CD14-positive monocyte (primary cell): ENCODE data around the gene SLC4A5. TPM values are rescaled to one million over a fixed set of nuclear protein-coding genes. Genes with fewer than 3 reads are reported as not detected.

Experiments used
- DNase-seq, 3 donors: peaks; one replicate each; pipeline ENCODE4 v3.0.0-alpha.2; 2011 to 2022
- H2AFZ ChIP-seq: 2 replicates; pipeline ENCODE4 v1.6.0; 2012; ENCODE audit warnings: mild to moderate bottlenecking, low read depth, low read length, inconsistent platforms; ENCODE audit not compliant: insufficient read depth, poor library complexity, severe bottlenecking
- H3K27ac ChIP-seq, 2 donors: 1 replicate in 1 of 2; 2 replicates in 1 of 2; pipeline ENCODE4 v1.5.1; 2012 to 2013; ENCODE audit warnings: low read length in 2 of 2, control low read depth in 1 of 2, inconsistent platforms in 1 of 2, low read depth in 1 of 2, mild to moderate bottlenecking in 1 of 2
- H3K27me3 ChIP-seq, 2 donors: one replicate each; pipeline versions ENCODE4 v1.6.0 to v1.6.1; 2011 to 2013; ENCODE audit warnings: low read length in 2 of 2; ENCODE audit not compliant: control insufficient read depth in 2 of 2, insufficient read depth in 2 of 2
- H3K36me3 ChIP-seq, 2 donors: replicated peaks in 1 of 2; 1 replicate in 1 of 2; 2 replicates in 1 of 2; pipeline versions ENCODE4 v1.5.1 to v1.6.1; 2012 to 2013; ENCODE audit warnings: low read length in 2 of 2, control low read depth in 1 of 2, inconsistent platforms in 1 of 2, mild to moderate bottlenecking in 1 of 2; ENCODE audit not compliant: insufficient read depth in 2 of 2, control insufficient read depth in 1 of 2
- H3K4me1 ChIP-seq, 2 donors: 1 replicate in 1 of 2; 2 replicates in 1 of 2; pipeline versions ENCODE4 v1.5.1 to v1.6.1; 2012 to 2013; ENCODE audit warnings: low read length in 2 of 2, control low read depth in 1 of 2, inconsistent platforms in 1 of 2, mild to moderate bottlenecking in 1 of 2, moderate library complexity in 1 of 2; ENCODE audit not compliant: insufficient read depth in 2 of 2, control insufficient read depth in 1 of 2
- H3K4me2 ChIP-seq: replicated peaks from 2 replicates; pipeline ENCODE3; 2012; ENCODE audit warnings: low read length, moderate library complexity, mild to moderate bottlenecking; ENCODE audit not compliant: poor library complexity, severe bottlenecking; ENCODE audit errors: extremely low read depth
- H3K4me3 ChIP-seq, 3 experiments: fragments of 200-600 bp in 1 of 3; sonication (generic) in 1 of 3; replicated peaks in 1 of 3; 1 replicate in 2 of 3; 2 replicates in 1 of 3; pipeline ENCODE4 v1.5.1; 2011 to 2013; ENCODE audit warnings: low read length in 3 of 3, mild to moderate bottlenecking in 3 of 3, control low read depth in 2 of 3, low read depth in 2 of 3, inconsistent platforms in 1 of 3, moderate library complexity in 1 of 3
- H3K79me2 ChIP-seq: 2 replicates; pipeline ENCODE4 v1.6.0; 2012; ENCODE audit warnings: mild to moderate bottlenecking, control low read depth, inconsistent platforms, low read length, moderate library complexity; ENCODE audit not compliant: insufficient read depth
- H3K9ac ChIP-seq: 2 replicates; pipeline ENCODE4 v1.6.0; 2017; ENCODE audit warnings: low read length, mild to moderate bottlenecking; ENCODE audit not compliant: insufficient read depth, poor library complexity, severe bottlenecking
- H3K9me3 ChIP-seq, 2 donors: replicated peaks in 1 of 2; 1 replicate in 1 of 2; 2 replicates in 1 of 2; pipeline versions ENCODE4 v1.5.1 to v1.6.1; 2012 to 2013; ENCODE audit warnings: low read length in 2 of 2, control low read depth in 1 of 2; ENCODE audit not compliant: control insufficient read depth in 1 of 2, insufficient read depth in 1 of 2
- H4K20me1 ChIP-seq: 2 replicates; pipeline ENCODE4 v1.6.0; 2012; ENCODE audit warnings: mild to moderate bottlenecking, low read length, control low read depth, moderate library complexity; ENCODE audit not compliant: insufficient read depth
- H3K27ac Mint-ChIP-seq, 7 donors: one replicate each; pipeline ENCODE4 v1.8.0; 2020; ENCODE audit warnings: mild to moderate bottlenecking in 7 of 7, mixed read lengths in 7 of 7, moderate library complexity in 6 of 7, inconsistent platforms in 2 of 7
- H3K27me3 Mint-ChIP-seq, 3 donors: one replicate each; pipeline ENCODE4 v1.8.0; 2021 to 2022; ENCODE audit warnings: low read depth in 3 of 3, mild to moderate bottlenecking in 3 of 3, mixed read lengths in 3 of 3, moderate library complexity in 3 of 3, inconsistent platforms in 1 of 3
- H3K36me3 Mint-ChIP-seq, 2 donors: one replicate each; pipeline ENCODE4 v1.8.0; 2020; ENCODE audit warnings: mixed read lengths in 2 of 2, inconsistent platforms in 1 of 2, mild to moderate bottlenecking in 1 of 2
- H3K4me1 Mint-ChIP-seq: one replicate; pipeline ENCODE4 v1.8.0; 2020; ENCODE audit warnings: mild to moderate bottlenecking, mixed read lengths
- H3K4me3 Mint-ChIP-seq, 2 donors: one replicate each; pipeline ENCODE4 v1.8.0; 2020; ENCODE audit warnings: mild to moderate bottlenecking in 2 of 2, mixed read lengths in 2 of 2, moderate library complexity in 1 of 2
- H3K9me3 Mint-ChIP-seq, 7 donors: one replicate each; pipeline ENCODE4 v1.8.0; 2020 to 2022; ENCODE audit warnings: mixed read lengths in 7 of 7, mild to moderate bottlenecking in 6 of 7, moderate library complexity in 6 of 7, inconsistent platforms in 2 of 7
- WGBS: methylation state at CpG from one replicate; pipeline ENCODE4 v1.1.5; 2013; ENCODE audit warnings: missing lambda C conversion rate; ENCODE audit not compliant: insufficient coverage; 5-methylcytosine and 5-hydroxymethylcytosine counted together
- intact Hi-C, 2 donors: fragments of 100-400 bp; cut with micrococcal nuclease; formaldehyde crosslinking; loops; one replicate each; pipeline versions ENCODE4 v1.15.0 to v1.15.1; 2023
- polyA plus RNA-seq, 3 donors: library from polyadenylated mRNA; depleted of rRNA in 1 of 3; unstranded in 2 of 3; stranded (reverse) in 1 of 3; fragments of 300-500 nt in 2 of 3; fragments of >200 nt in 1 of 3; fragmentation: Illumina TruSeq in 2 of 3; gene quantifications; 1 replicate in 2 of 3; 2 replicates in 1 of 3; pipeline ENCODE4 v1.2.3, GENCODE V29; 2012 to 2021
- TF ChIP-seq, protein P1 (sequence below): fragments of 200-600 bp; IDR thresholded peaks from one replicate; pipeline ENCODE4 v1.8.0; 2022; ENCODE audit warnings: antibody characterized with exemption, mild to moderate bottlenecking

Gene SLC4A5
- polyA plus RNA-seq, 3 donors = 0.10 to 1.1 TPM; not detected in 1

DNA sequence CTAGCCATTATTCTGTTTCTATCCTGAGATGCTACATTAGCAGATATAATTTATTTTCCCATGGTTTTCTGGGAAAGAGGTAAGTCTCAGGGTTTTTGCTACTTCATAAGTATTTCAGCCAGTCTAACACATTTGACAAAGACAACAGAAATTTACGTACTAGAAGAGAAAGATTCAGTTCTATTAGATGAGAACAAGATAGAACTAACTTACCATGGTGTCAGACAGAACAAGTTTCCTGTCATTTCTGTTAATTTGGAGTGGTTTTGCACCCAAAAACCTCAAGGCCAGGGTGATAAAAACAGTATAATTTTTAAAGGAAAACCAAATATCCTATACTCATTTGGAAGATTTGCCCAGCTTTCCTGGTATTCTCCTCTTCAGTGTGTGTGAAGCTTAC lies 15.6 kb downstream of the SLC4A5 start:
- H3K9me3 Mint-ChIP-seq = no peaks in the 10 kb centered on the region
- no peaks in the 10 kb centered on the region for H3K4me1 Mint-ChIP-seq

DNA sequence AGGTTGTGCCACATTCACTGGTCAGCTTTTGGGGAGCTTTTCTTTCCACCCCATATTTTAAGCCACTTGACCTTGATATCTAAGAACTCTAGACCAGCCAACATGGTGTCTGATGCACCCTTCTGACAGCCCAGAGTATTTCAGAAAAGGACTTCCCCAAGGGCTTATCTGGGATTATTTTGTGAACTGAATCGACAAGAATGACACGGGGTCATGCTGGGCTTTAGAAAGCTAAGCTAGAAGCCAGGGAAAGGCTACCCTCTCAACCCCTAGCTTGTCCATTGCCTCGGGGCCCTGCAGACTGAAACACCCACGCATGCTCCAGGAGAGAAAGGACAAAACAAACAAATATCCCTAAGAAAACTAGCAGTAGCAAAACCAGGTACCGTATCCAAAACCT lies 16.0 kb downstream of the SLC4A5 start:
- Histone ChIP-seq H2AFZ (no peak overlapping the region), H3K4me2 (no peak overlapping the region), H3K9me3 (no peaks in the 10 kb centered on the region), H3K4me1 (no peaks in the 10 kb centered on the region), H3K79me2 (no peaks in the 10 kb centered on the region), H3K27ac (no peak overlapping the region), H4K20me1 (no peaks in the 10 kb centered on the region), H3K36me3 (no peaks in the 10 kb centered on the region), H3K27me3 (no peaks in the 10 kb centered on the region), H3K9ac (no peak overlapping the region), H3K4me3 (no peak overlapping the region)
- no peak for DNase-seq
- TF ChIP-seq, protein P1, sequence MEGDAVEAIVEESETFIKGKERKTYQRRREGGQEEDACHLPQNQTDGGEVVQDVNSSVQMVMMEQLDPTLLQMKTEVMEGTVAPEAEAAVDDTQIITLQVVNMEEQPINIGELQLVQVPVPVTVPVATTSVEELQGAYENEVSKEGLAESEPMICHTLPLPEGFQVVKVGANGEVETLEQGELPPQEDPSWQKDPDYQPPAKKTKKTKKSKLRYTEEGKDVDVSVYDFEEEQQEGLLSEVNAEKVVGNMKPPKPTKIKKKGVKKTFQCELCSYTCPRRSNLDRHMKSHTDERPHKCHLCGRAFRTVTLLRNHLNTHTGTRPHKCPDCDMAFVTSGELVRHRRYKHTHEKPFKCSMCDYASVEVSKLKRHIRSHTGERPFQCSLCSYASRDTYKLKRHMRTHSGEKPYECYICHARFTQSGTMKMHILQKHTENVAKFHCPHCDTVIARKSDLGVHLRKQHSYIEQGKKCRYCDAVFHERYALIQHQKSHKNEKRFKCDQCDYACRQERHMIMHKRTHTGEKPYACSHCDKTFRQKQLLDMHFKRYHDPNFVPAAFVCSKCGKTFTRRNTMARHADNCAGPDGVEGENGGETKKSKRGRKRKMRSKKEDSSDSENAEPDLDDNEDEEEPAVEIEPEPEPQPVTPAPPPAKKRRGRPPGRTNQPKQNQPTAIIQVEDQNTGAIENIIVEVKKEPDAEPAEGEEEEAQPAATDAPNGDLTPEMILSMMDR = no peak
- Mint-ChIP-seq H3K27ac (no peak overlapping the region), H3K9me3 (no peaks in the 10 kb centered on the region), H3K4me3 (no peak overlapping the region), H3K4me1 (no peaks in the 10 kb centered on the region), H3K36me3 (no peaks in the 10 kb centered on the region), H3K27me3 (no peaks in the 10 kb centered on the region)
- 90% methylated on average over 2 of the region's 5 CpGs for WGBS
- intact Hi-C loops = no loop called here

More for the DNA sequence above, 15.6 kb downstream of the SLC4A5 start:
- H3K4me2 ChIP-seq = no peak overlapping the region
- H3K79me2 ChIP-seq = no peaks in the 10 kb centered on the region
- no peaks in the 10 kb centered on the region for H3K27me3 Mint-ChIP-seq
- no peaks in the 10 kb centered on the region for H3K27me3 ChIP-seq
- TF ChIP-seq, protein P1 = no peak
- H3K9ac ChIP-seq = no peak overlapping the region
- no peak overlapping the region for H3K4me3 ChIP-seq
- WGBS = no CpG with 5 or more reads among the region's 1 CpG
- no peak overlapping the region for H3K27ac Mint-ChIP-seq
- H4K20me1 ChIP-seq = no peaks in the 10 kb centered on the region
- H3K4me1 ChIP-seq = no peaks in the 10 kb centered on the region
- DNase-seq = no peak
- no peak overlapping the region for H3K4me3 Mint-ChIP-seq
- no peak overlapping the region for H3K27ac ChIP-seq
- no peaks in the 10 kb centered on the region for H3K36me3 ChIP-seq
- H3K9me3 ChIP-seq = no peaks in the 10 kb centered on the region
- H2AFZ ChIP-seq = no peak overlapping the region
- no peaks in the 10 kb centered on the region for H3K36me3 Mint-ChIP-seq
- intact Hi-C loops = no loop called here
